ENCODE measurements around the gene KEL.

KEL gene

GRCh38 chr7:142963993-142964392 lies 1.8 kb upstream of the KEL start:
- Histone ChIP-seq H4K20me1 (ENCODE audit: low read depth, low read length) (no peaks in the 10 kb centered on the region), H3K27me3 (ENCODE audit: low read length) (no peaks in the 10 kb centered on the region), H3F3A (ENCODE audit: insufficient read depth) (no peaks in the 10 kb centered on the region), H2AFZ (ENCODE audit: low read depth, low read length, severe bottlenecking) (no peak overlapping the region), H3K9me3 (ENCODE audit: insufficient read depth, low read length) (no peaks in the 10 kb centered on the region), H3K4me3 (ENCODE audit: insufficient read depth, low read length, poor library complexity, severe bottlenecking) (no peak overlapping the region), H3K9ac (ENCODE audit: low read length) (no peak overlapping the region), H3K4me2 (ENCODE audit: low read depth, low read length, poor library complexity, severe bottlenecking) (no peak overlapping the region), H3K27ac (ENCODE audit: low read depth, low read length) (no peak overlapping the region), H3K79me2 (ENCODE audit: insufficient read depth, low read length) (no peaks in the 10 kb centered on the region), H3K9me2 (replicated peaks; ENCODE audit: insufficient read depth, low read length) (no peaks in the 10 kb centered on the region), H3K36me3 (ENCODE audit: low read length) (no peaks in the 10 kb centered on the region)
- no peak for TF ChIP-seq EZH2phosphoT487 (conservative IDR thresholded peaks at IDR 0.05; ENCODE audit: low read length)
- no peak for TF ChIP-seq CTCF (IDR thresholded peaks at IDR 0.05; ENCODE audit: insufficient read depth, low read length, poor library complexity, severe bottlenecking)

- Histone ChIP-seq H3K27ac (ENCODE audit: low read depth, low read length) (no peak overlapping the region), H3K4me2 (ENCODE audit: low read depth, low read length, poor library complexity, severe bottlenecking) (no peak overlapping the region), H2AFZ (ENCODE audit: low read depth, low read length, severe bottlenecking) (no peak overlapping the region), H3F3A (ENCODE audit: insufficient read depth) (no peaks in the 10 kb centered on the region), H3K36me3 (ENCODE audit: low read length) (no peaks in the 10 kb centered on the region), H3K79me2 (ENCODE audit: insufficient read depth, low read length) (no peaks in the 10 kb centered on the region), H4K20me1 (ENCODE audit: low read depth, low read length) (no peaks in the 10 kb centered on the region), H3K4me3 (ENCODE audit: insufficient read depth, low read length, poor library complexity, severe bottlenecking) (no peak overlapping the region), H3K9me2 (replicated peaks; ENCODE audit: insufficient read depth, low read length) (no peaks in the 10 kb centered on the region), H3K27me3 (ENCODE audit: low read length) (no peaks in the 10 kb centered on the region), H3K9ac (ENCODE audit: low read length) (no peak overlapping the region), H3K9me3 (ENCODE audit: insufficient read depth, low read length) (no peaks in the 10 kb centered on the region)
- TF ChIP-seq CTCF (IDR thresholded peaks at IDR 0.05; ENCODE audit: insufficient read depth, low read length, poor library complexity, severe bottlenecking) (no peak), EZH2phosphoT487 (conservative IDR thresholded peaks at IDR 0.05; ENCODE audit: low read length) (no peak)
These were observed 828 bp upstream of the KEL start for GRCh38 chr7:142962991-142963390.

- Histone ChIP-seq H4K20me1 (ENCODE audit: low read depth, low read length) (no peaks in the 10 kb centered on the region), H3F3A (ENCODE audit: insufficient read depth) (no peaks in the 10 kb centered on the region), H2AFZ (ENCODE audit: low read depth, low read length, severe bottlenecking) (no peak overlapping the region), H3K79me2 (ENCODE audit: insufficient read depth, low read length) (no peaks in the 10 kb centered on the region), H3K9ac (ENCODE audit: low read length) (no peak overlapping the region), H3K4me2 (ENCODE audit: low read depth, low read length, poor library complexity, severe bottlenecking) (no peak overlapping the region), H3K4me3 (ENCODE audit: insufficient read depth, low read length, poor library complexity, severe bottlenecking) (no peak overlapping the region), H3K9me3 (ENCODE audit: insufficient read depth, low read length) (no peaks in the 10 kb centered on the region), H3K27ac (ENCODE audit: low read depth, low read length) (no peak overlapping the region), H3K36me3 (ENCODE audit: low read length) (no peaks in the 10 kb centered on the region), H3K27me3 (ENCODE audit: low read length) (no peaks in the 10 kb centered on the region), H3K9me2 (replicated peaks; ENCODE audit: insufficient read depth, low read length) (no peaks in the 10 kb centered on the region)
- TF ChIP-seq CTCF (IDR thresholded peaks at IDR 0.05; ENCODE audit: insufficient read depth, low read length, poor library complexity, severe bottlenecking): no peak
- TF ChIP-seq EZH2phosphoT487 (conservative IDR thresholded peaks at IDR 0.05; ENCODE audit: low read length): no peak
These were observed 579 bp downstream of the KEL start for GRCh38 chr7:142961595-142961972.
